HG02870 (cell line): ENCODE data around the gene AFAP1L2.

Experiments used
- ATAC-seq: cut with Tn5 transposase; IDR thresholded peaks from one replicate; pipeline ENCODE4 v1.9.1; 2021; ENCODE audit warnings: mild to moderate bottlenecking, moderate library complexity; ENCODE audit not compliant: unreplicated experiment

Gene AFAP1L2

GRCh38 chr10:114412907-114413797, 8.8 kb upstream of the AFAP1L2 start:
- no peak for ATAC-seq

- ATAC-seq: no peak
Observed at GRCh38 chr10:114408968-114409444, 4.7 kb upstream of the AFAP1L2 start.

GRCh38 chr10:114408112-114408967, 4.0 kb upstream of the AFAP1L2 start:
- ATAC-seq: no peak

- ATAC-seq: no peak
Observed at GRCh38 chr10:114406455-114406854, 2.2 kb upstream of the AFAP1L2 start.

DNA sequence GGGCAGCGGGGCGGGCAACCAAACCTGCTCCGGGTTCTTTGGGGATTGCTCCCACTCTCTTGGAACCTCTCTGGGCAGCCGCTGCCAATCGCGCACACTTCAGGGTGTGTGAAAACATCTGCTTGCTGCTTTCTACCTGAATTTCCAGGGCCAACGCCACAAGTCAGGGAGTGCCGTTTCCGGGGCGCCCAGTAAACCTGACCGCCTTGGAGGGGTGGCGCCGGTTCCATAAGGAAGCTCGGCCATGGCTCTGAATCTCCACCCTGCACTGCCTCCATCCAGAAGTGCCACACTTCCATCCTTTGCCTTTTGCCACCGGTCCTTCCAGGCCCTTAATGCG, 679 bp upstream of the AFAP1L2 start:
- no peak for ATAC-seq

DNA sequence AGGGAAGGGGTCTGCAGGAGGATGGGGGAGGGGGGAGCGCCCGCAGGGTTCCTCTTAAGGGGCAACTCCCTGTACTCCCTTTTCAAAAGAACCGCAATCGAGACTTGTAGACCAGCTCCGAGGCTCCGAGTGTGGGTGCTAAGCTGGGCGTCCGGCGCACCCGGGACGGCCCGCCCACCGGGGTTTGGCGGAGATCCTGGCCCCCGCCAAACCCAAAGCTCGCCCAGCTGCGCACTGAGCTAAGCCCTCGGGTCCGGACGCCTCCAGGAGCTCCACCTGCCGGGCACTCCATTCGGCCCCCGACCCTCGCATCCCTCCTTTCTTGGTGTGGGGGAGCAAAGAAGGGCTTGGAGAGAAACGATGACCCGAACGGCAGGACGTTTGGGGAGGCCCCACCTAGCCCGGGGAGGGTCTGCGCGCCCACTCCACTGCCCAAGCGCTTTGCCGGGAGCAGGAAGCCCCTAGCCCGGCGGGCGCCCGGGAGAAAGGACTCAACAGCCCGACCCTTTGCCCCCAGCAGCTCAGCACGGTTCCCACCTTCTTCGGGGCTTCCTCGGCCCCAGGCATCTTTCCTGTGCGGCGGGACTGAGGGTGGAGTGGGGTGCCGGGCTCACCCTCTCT, 651 bp downstream of the AFAP1L2 start:
- ATAC-seq: no peak

DNA sequence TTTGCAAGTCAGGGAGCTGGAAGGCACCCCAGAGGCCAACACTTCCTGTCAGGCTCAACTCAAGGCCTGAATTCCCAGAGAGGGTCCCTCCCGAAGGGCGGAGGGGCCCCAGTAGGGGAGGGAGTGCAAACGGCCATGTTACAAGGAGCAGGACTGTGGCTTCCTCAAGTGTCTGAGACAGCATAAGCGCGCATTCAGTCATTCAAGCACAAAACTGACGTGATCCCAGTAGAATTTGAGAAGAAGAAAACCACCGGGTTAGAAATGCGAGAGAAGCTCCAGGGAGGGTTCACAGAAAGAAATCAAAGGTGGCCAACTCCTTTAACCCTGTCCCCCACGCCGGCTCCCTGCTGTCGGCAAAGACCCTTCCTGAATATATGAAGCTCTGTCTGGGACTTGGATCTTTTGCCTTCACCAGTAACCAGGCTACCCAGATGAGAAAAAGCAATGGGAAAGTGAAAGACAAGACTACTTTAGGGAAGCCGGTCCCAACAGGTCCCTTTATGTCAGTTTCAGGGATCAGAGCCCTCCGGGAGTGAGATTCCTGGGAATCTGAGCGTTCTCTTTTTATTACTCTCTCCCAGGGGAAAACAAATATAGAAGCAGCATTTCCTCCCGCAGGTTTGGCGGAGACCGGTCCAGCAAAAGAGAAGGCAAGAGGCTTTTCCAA, 1.3 kb downstream of the AFAP1L2 start:
- ATAC-seq: no peak

DNA sequence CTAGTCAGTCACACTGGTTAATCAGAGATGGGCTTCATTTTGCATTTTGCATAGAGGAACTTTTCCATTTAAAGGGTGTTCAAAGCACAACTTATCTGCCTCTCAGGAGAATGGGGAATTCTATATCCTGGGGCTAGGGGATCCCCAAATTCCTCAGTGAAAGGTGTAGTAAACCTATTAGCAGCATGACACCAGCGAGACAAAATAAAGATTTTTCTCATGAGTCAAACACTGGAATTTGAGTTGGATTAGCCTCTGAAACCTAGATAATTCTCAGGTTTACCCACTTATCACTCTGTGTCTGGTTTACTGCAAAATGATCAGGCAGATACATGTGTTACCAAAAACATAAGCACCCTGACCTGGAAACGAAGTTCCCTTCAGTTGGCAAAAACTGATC, 2.1 kb downstream of the AFAP1L2 start:
- no peak for ATAC-seq

- no peak for ATAC-seq
Observed at GRCh38 chr10:114401195-114401791, 3.0 kb downstream of the AFAP1L2 start.

GRCh38 chr10:114400091-114400490, 4.2 kb downstream of the AFAP1L2 start:
- no peak for ATAC-seq

- no peak for ATAC-seq
Observed at GRCh38 chr10:114399576-114399975, 4.7 kb downstream of the AFAP1L2 start.

DNA sequence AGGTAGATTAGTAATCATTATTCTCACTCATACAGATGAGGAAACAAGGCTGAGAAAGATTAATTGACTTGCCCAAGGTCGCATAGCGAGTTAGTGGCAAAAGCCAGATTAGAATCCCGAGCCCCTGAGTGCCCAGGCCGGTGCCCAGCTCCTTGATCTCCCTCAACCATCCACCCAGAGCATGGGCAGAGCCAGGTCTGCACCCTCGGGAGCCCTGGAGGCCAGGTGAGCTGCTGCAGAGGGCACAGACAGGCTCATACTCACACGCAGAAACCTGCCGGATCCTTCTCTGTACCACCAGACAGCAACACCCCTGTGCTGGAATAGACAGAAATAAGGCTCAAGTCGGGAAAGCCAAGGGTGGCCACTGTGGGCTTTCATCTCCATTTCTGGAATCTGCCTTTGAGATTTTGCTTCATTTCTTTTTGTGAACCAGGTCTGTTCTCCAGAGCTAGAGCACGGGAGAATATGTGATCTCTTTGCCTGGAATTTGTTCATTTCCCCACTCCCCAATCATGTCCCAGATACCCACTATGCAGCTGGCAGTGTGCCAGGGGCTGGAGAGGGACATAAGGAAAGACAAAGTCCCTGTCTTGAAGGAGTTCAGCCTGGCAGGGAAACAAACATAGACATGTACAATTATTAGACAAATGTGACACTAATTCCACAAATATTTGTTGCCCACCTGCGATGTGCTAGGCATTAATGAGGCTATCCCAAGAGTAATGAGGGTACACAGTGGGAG, 5.5 kb downstream of the AFAP1L2 start:
- ATAC-seq: no peak

- no peak for ATAC-seq
Observed at GRCh38 chr10:114397651-114398145, 6.6 kb downstream of the AFAP1L2 start.

GRCh38 chr10:114396464-114396863, 7.8 kb downstream of the AFAP1L2 start:
- ATAC-seq: no peak

- ATAC-seq: no peak
Observed at GRCh38 chr10:114395366-114396022, 8.8 kb downstream of the AFAP1L2 start.

GRCh38 chr10:114394531-114394930, 9.8 kb downstream of the AFAP1L2 start:
- ATAC-seq: no peak

- no peak for ATAC-seq
Observed at GRCh38 chr10:114393886-114394285, 10.4 kb downstream of the AFAP1L2 start.

GRCh38 chr10:114393482-114393881, 10.8 kb downstream of the AFAP1L2 start:
- ATAC-seq: no peak
